Neuronal stem cell (in vitro differentiated cells): Measurements from ENCODE around the gene PJA1.

Source experiments
- DNase-seq: peaks from one replicate; pipeline ENCODE4 v3.0.0-alpha.2; 2013; ENCODE audit warnings: low spot score
- H2AFZ ChIP-seq: one replicate; pipeline ENCODE4 v1.6.1; 2013; ENCODE audit warnings: mild to moderate bottlenecking, low read length, inconsistent platforms
- H2AK5ac ChIP-seq: 2 replicates; pipeline ENCODE4 v1.6.1; 2013; ENCODE audit warnings: low read depth, mild to moderate bottlenecking, inconsistent platforms, low read length, moderate library complexity, mixed read lengths
- H2BK120ac ChIP-seq: 2 replicates; pipeline ENCODE4 v1.6.1; 2013; ENCODE audit warnings: low read depth, mild to moderate bottlenecking, inconsistent platforms, low read length, moderate library complexity, mixed read lengths
- H2BK12ac ChIP-seq: one replicate; pipeline ENCODE4 v1.6.1; 2013; ENCODE audit warnings: low read length, inconsistent platforms
- H2BK15ac ChIP-seq: 2 replicates; pipeline ENCODE4 v1.6.1; 2013; ENCODE audit warnings: mild to moderate bottlenecking, low read length, inconsistent platforms, mixed read lengths
- H2BK5ac ChIP-seq: one replicate; pipeline ENCODE4 v1.6.1; 2013; ENCODE audit warnings: inconsistent platforms, mild to moderate bottlenecking, low read length, moderate library complexity
- H3K14ac ChIP-seq: one replicate; pipeline ENCODE4 v1.6.1; 2013; ENCODE audit warnings: low read length, inconsistent platforms
- H3K18ac ChIP-seq: 2 replicates; pipeline ENCODE4 v1.6.1; 2013; ENCODE audit warnings: low read length, inconsistent platforms
- H3K23ac ChIP-seq: 2 replicates; pipeline ENCODE4 v1.6.1; 2013; ENCODE audit warnings: low read depth, mild to moderate bottlenecking, mixed read lengths, low read length, inconsistent platforms; ENCODE audit not compliant: poor library complexity
- H3K27ac ChIP-seq: replicated peaks from 3 replicates; pipeline ENCODE4 v1.5.1; 2013; ENCODE audit warnings: low read length, inconsistent platforms
- H3K27me3 ChIP-seq, 3 experiments: 2 replicates each; pipeline ENCODE4 v1.6.1; 2013; ENCODE audit warnings: low read length in 3 of 3, mild to moderate bottlenecking in 2 of 3, inconsistent platforms in 1 of 3, low read depth in 1 of 3, mixed read lengths in 1 of 3, moderate library complexity in 1 of 3; ENCODE audit not compliant: control insufficient read depth in 3 of 3, insufficient read depth in 3 of 3
- H3K36me3 ChIP-seq, 2 donors: replicated peaks in 1 of 2; 2 replicates each; pipeline ENCODE4 v1.6.1; 2013; ENCODE audit warnings: low read length in 2 of 2; ENCODE audit not compliant: control insufficient read depth in 2 of 2, insufficient read depth in 2 of 2
- H3K4ac ChIP-seq: 2 replicates; pipeline ENCODE4 v1.6.1; 2013; ENCODE audit warnings: inconsistent platforms, mild to moderate bottlenecking, low read length, moderate library complexity
- H3K4me1 ChIP-seq, 2 donors: 1 replicate in 1 of 2; 2 replicates in 1 of 2; pipeline ENCODE4 v1.6.1; 2013; ENCODE audit warnings: low read length in 2 of 2, low read depth in 1 of 2; ENCODE audit not compliant: control insufficient read depth in 2 of 2, insufficient read depth in 1 of 2
- H3K4me2 ChIP-seq: one replicate; pipeline ENCODE4 v1.6.1; 2013; ENCODE audit warnings: mild to moderate bottlenecking, low read length, inconsistent platforms; ENCODE audit not compliant: insufficient read depth, poor library complexity, severe bottlenecking
- H3K4me3 ChIP-seq, 2 donors: 2 replicates each; pipeline ENCODE4 v1.5.1; 2013; ENCODE audit warnings: low read length in 2 of 2, mild to moderate bottlenecking in 2 of 2, inconsistent platforms in 1 of 2, moderate library complexity in 1 of 2
- H3K79me1 ChIP-seq: one replicate; pipeline ENCODE4 v1.6.1; 2013; ENCODE audit warnings: low read depth, mild to moderate bottlenecking, inconsistent platforms, low read length, moderate library complexity
- H3K9ac ChIP-seq: one replicate; pipeline ENCODE4 v1.6.1; 2013; ENCODE audit warnings: mild to moderate bottlenecking, low read depth, low read length, inconsistent platforms; ENCODE audit not compliant: poor library complexity
- H3K9me3 ChIP-seq, 2 donors: replicated peaks in 1 of 2; 2 replicates each; pipeline versions ENCODE3 to v1.6.1; 2013; ENCODE audit warnings: low read length in 2 of 2, mild to moderate bottlenecking in 2 of 2, inconsistent platforms in 1 of 2, low read depth in 1 of 2, mixed read lengths in 1 of 2, moderate library complexity in 1 of 2; ENCODE audit not compliant: control insufficient read depth in 2 of 2, insufficient read depth in 1 of 2
- H4K8ac ChIP-seq: one replicate; pipeline ENCODE4 v1.6.1; 2013; ENCODE audit warnings: low read depth, mild to moderate bottlenecking, inconsistent platforms, low read length, moderate library complexity
- H4K91ac ChIP-seq: one replicate; pipeline ENCODE4 v1.6.1; 2013; ENCODE audit warnings: low read length, low read depth, mild to moderate bottlenecking, inconsistent platforms; ENCODE audit not compliant: poor library complexity
- WGBS, 2 donors: extraction: QIAGEN DNeasy Blood & Tissue Kit; methylation state at CpG; one replicate each; pipeline ENCODE4 v1.1.7; 2013; ENCODE audit warnings: missing lambda C conversion rate in 2 of 2, mixed read lengths in 1 of 2; ENCODE audit not compliant: insufficient read length in 2 of 2, insufficient replicate concordance in 1 of 2; ENCODE audit errors: extremely low coverage in 2 of 2; 5-methylcytosine and 5-hydroxymethylcytosine counted together

PJA1 gene

GRCh38 chrX:69152417-69152841 lies 12.8 kb downstream of the PJA1 start:
- H4K8ac ChIP-seq, result no peak overlapping the region
- no peak overlapping the region for H4K91ac ChIP-seq
- H2BK120ac ChIP-seq, result no peak overlapping the region
- H2AK5ac ChIP-seq, result no peak overlapping the region
- H3K14ac ChIP-seq, result no peak overlapping the region
- H3K27me3 ChIP-seq, result no peaks in the 10 kb centered on the region
- H3K27ac ChIP-seq, result no peak overlapping the region
- H3K4me3 ChIP-seq, result no peak overlapping the region
- H3K4me1 ChIP-seq, result peaks cover 20 to 23% of the 10 kb centered on the region in 2 donors
- H3K23ac ChIP-seq, result no peak overlapping the region
- no peak for DNase-seq
- H3K79me1 ChIP-seq, result no peaks in the 10 kb centered on the region
- no peaks in the 10 kb centered on the region for H3K36me3 ChIP-seq
- no peak overlapping the region for H2BK12ac ChIP-seq
- no peak overlapping the region for H2BK5ac ChIP-seq
- H2AFZ ChIP-seq, result no peak overlapping the region
- no peak overlapping the region for H3K9ac ChIP-seq
- no peaks in the 10 kb centered on the region for H3K9me3 ChIP-seq
- no peak overlapping the region for H3K4me2 ChIP-seq
- H3K4ac ChIP-seq, result no peak overlapping the region
- no peak overlapping the region for H2BK15ac ChIP-seq
- WGBS, 2 donors, result no CpG with 5 or more reads among the region's 1 CpG
- H3K18ac ChIP-seq, result no peak overlapping the region

- Histone ChIP-seq H2BK5ac (no peak overlapping the region), H3K36me3 (no peaks in the 10 kb centered on the region), H2BK15ac (no peak overlapping the region), H3K14ac (no peak overlapping the region), H3K23ac (no peak overlapping the region), H2BK120ac (no peak overlapping the region), H3K18ac (no peak overlapping the region), H3K4ac (no peak overlapping the region), H3K4me1 (peaks cover 20 to 23% of the 10 kb centered on the region in 2 donors), H3K9me3 (no peaks in the 10 kb centered on the region), H3K27me3 (no peaks in the 10 kb centered on the region), H3K27ac (no peak overlapping the region), H3K9ac (no peak overlapping the region), H3K4me2 (no peak overlapping the region), H4K8ac (no peak overlapping the region), H2AFZ (no peak overlapping the region), H4K91ac (no peak overlapping the region), H3K4me3 (no peak overlapping the region), H3K79me1 (no peaks in the 10 kb centered on the region), H2BK12ac (no peak overlapping the region), H2AK5ac (no peak overlapping the region)
- DNase-seq, result no peak
- WGBS, 2 donors, result no CpG with 5 or more reads among the region's 2 CpGs
Measured at GRCh38 chrX:69151866-69152284, 13.4 kb downstream of the PJA1 start.

- peak overlapping the region; percentile 18 for H3K4me2 ChIP-seq
Measured at GRCh38 chrX:69150281-69150960, 14.8 kb downstream of the PJA1 start.

GRCh38 chrX:69149466-69150280 lies 15.6 kb downstream of the PJA1 start:
- Histone ChIP-seq H3K36me3 (no peaks in the 10 kb centered on the region), H3K9ac (no peak overlapping the region), H2BK5ac (no peak overlapping the region), H3K9me3 (no peaks in the 10 kb centered on the region), H3K4me2 (peak overlapping the region; percentile 18), H2BK12ac (no peak overlapping the region), H3K79me1 (no peaks in the 10 kb centered on the region), H2BK15ac (no peak overlapping the region), H3K14ac (no peak overlapping the region), H3K27me3 (no peaks in the 10 kb centered on the region), H3K23ac (no peak overlapping the region), H3K27ac (peak overlapping the region; percentile 93), H3K4ac (no peak overlapping the region), H2BK120ac (no peak overlapping the region), H3K4me1 (peaks cover 25 to 33% of the 10 kb centered on the region in 2 donors), H4K91ac (no peak overlapping the region), H2AK5ac (no peak overlapping the region), H4K8ac (no peak overlapping the region), H2AFZ (peak overlapping the region; percentile 39), H3K4me3 (peak overlapping the region in 1 of 2 donors; percentile 32), H3K18ac (no peak overlapping the region)
- DNase-seq, result peak; percentile 67
- WGBS, 2 donors, result no CpG with 5 or more reads among the region's 28 CpGs

More at GRCh38 chrX:69150281-69150960, 14.8 kb downstream of the PJA1 start:
- peak overlapping the region in 1 of 2 donors; percentile 32 for H3K4me3 ChIP-seq
- no peak overlapping the region for H2BK15ac ChIP-seq
- peak overlapping the region; percentile 74 for H3K27ac ChIP-seq
- no peak overlapping the region for H3K14ac ChIP-seq
- no peak overlapping the region for H3K23ac ChIP-seq
- H2BK5ac ChIP-seq, result no peak overlapping the region
- no peaks in the 10 kb centered on the region for H3K9me3 ChIP-seq
- peaks cover 22 to 28% of the 10 kb centered on the region in 2 donors for H3K4me1 ChIP-seq
- no peak for DNase-seq
- H2BK120ac ChIP-seq, result no peak overlapping the region
- no peak overlapping the region for H2AFZ ChIP-seq
- H2BK12ac ChIP-seq, result no peak overlapping the region
- H3K27me3 ChIP-seq, result no peaks in the 10 kb centered on the region
- H3K18ac ChIP-seq, result peak overlapping the region; percentile 38
- no peak overlapping the region for H3K9ac ChIP-seq
- no peak overlapping the region for H4K91ac ChIP-seq
- H3K4ac ChIP-seq, result no peak overlapping the region
- WGBS, 2 donors, result no CpG with 5 or more reads among the region's 12 CpGs
- no peaks in the 10 kb centered on the region for H3K79me1 ChIP-seq
- H2AK5ac ChIP-seq, result no peak overlapping the region
- H4K8ac ChIP-seq, result no peak overlapping the region
- H3K36me3 ChIP-seq, result no peaks in the 10 kb centered on the region
